ENCODE measurements around the gene CACNA1B.
"Not testable (repeated sequence)": the region's sequence is repeated elsewhere in the genome, so short reads cannot be mapped to it uniquely, and the experiment has no call there.

The CACNA1B gene

GRCh38 chr9:138010861-138011260 is 133.3 kb downstream of the CACNA1B start:
- in situ Hi-C loops (cut with MboI; ENCODE audit: low sequenced_read_pairs), result no loop called here

DNA sequence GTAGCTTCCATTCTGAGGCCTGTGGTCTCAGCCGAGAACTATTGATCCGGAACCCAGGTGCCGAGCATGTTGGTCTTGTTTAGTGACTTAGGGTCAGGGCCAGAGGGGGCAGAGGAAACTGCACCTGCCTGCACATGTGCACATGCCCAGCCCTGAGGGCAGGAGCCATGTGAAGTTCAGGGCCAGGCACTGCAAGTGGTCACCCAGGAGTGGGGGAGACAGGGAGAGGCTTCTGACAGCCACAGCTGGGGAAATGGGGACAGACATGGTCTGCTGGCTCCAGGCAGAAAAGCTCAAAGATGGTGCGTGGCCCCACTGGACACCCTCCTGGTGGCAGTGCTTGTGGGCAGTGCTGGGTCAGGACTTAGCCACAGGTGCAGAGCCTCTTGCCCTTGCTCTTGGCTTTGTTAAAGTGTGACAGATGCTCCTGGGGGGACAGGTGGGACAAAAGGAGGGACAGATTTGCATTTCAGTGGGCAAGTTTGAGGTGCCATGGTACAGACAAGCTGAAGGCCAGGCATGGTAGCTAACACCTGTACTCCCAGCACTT is 134.4 kb downstream of the CACNA1B start:
- in situ Hi-C loops (cut with MboI; ENCODE audit: low sequenced_read_pairs), result no loop called here

DNA sequence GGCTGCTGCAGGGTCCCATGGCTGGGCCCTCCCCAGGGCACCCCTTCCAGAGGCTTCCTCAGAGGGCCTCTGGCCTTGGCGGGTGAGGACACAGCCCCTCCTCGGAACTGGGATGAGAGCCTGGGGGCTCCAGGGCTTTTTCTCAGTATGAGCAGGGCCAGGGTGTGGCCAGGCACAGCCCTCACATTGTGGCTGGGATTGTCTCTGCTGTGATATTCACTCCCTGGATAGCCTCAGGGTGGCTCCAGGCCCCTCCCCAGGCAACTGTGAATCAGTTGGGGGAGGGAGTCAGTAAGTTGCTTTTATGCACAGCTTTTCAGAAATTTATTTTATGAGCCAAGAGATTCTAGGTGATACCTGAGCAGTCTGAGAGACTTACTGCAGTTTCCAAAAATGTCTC is 135.7 kb downstream of the CACNA1B start:
- in situ Hi-C loops (cut with MboI; ENCODE audit: low sequenced_read_pairs), result no loop called here

DNA sequence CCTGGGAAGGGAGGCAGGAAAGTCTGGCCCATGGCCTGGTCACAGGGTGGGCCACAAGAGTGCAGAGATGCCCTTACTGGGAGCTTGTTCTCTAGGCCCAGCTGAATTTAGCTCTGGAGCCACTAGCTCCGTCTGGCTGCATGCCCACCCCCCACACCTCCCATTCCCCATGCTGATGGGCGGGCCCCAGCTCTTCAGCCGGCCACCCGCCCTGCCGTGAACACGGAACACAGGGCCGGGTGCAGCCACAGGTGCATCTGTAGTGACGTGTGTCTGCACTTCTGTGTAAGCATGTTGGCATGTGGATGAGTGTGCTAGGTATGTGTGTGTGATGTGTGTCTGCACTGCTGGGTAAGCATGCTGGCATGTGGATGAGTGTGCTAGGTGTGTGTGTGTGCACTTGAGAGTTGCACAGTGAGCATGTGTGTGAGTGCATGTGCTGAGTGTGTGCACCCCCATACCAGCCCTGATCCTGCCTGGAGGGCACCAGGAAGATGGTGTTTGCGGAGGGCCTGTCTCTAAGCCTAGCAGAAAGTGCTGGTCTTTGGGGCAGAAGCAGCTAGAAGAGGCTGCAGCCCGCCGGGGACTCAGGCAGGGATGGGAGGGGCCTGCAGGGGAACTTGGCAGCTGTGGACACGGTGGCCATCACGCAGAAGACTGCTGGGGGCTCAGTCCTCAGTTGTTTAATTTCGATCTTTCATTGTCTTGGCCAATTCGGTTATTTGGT is 136.4 kb downstream of the CACNA1B start:
- in situ Hi-C loops (cut with MboI; ENCODE audit: low sequenced_read_pairs), result no loop called here

DNA sequence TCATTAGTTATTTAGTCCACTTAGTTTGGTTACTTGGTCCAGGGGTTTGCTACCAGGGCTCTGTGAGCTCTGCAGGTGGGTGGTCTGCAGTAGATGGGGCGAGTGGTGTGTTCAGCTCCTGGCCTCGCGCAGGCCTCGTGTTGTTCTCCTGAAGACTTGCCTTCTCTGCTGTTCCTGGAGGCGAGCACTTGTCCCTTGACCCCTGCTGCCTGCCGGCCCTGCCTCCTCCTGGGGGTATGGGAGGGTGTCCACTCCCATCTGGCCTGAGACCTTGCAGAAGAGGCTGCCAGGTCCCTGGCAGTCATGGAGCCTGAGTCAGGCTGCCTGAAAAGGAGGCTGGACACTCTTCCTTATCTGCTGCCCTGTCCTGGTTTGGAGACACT is 137.0 kb downstream of the CACNA1B start:
- in situ Hi-C loops (cut with MboI; ENCODE audit: low sequenced_read_pairs), result no loop called here

GRCh38 chr9:138015021-138015829 is 137.6 kb downstream of the CACNA1B start:
- in situ Hi-C loops (cut with MboI; ENCODE audit: low sequenced_read_pairs), result no loop called here

GRCh38 chr9:138016406-138017187 is 139.0 kb downstream of the CACNA1B start:
- in situ Hi-C loops (cut with MboI; ENCODE audit: low sequenced_read_pairs), result no loop called here

GRCh38 chr9:138017200-138017599 is 139.6 kb downstream of the CACNA1B start:
- in situ Hi-C loops (cut with MboI; ENCODE audit: low sequenced_read_pairs), result no loop called here

- in situ Hi-C loops (cut with MboI; ENCODE audit: low sequenced_read_pairs), result not testable (repeated sequence)
Observed at GRCh38 chr9:138019514-138019913, 141.9 kb downstream of the CACNA1B start.

GRCh38 chr9:138020120-138020794 is 142.7 kb downstream of the CACNA1B start:
- in situ Hi-C loops (cut with MboI; ENCODE audit: low sequenced_read_pairs), result no loop called here

- in situ Hi-C loops (cut with MboI; ENCODE audit: low sequenced_read_pairs), result no loop called here
Observed at GRCh38 chr9:138020795-138021182, 143.2 kb downstream of the CACNA1B start.

- in situ Hi-C loops (cut with MboI; ENCODE audit: low sequenced_read_pairs), result no loop called here
Observed at GRCh38 chr9:138021251-138022056, 143.9 kb downstream of the CACNA1B start.

GRCh38 chr9:138022121-138022741 is 144.6 kb downstream of the CACNA1B start:
- in situ Hi-C loops (cut with MboI; ENCODE audit: low sequenced_read_pairs), result no loop called here

GRCh38 chr9:138022756-138023393 is 145.3 kb downstream of the CACNA1B start:
- in situ Hi-C loops (cut with MboI; ENCODE audit: low sequenced_read_pairs), result no loop called here

GRCh38 chr9:138023394-138024124 is 146.0 kb downstream of the CACNA1B start:
- in situ Hi-C loops (cut with MboI; ENCODE audit: low sequenced_read_pairs), result no loop called here

- in situ Hi-C loops (cut with MboI; ENCODE audit: low sequenced_read_pairs), result no loop called here
Observed at GRCh38 chr9:138024131-138024530, 146.5 kb downstream of the CACNA1B start.

DNA sequence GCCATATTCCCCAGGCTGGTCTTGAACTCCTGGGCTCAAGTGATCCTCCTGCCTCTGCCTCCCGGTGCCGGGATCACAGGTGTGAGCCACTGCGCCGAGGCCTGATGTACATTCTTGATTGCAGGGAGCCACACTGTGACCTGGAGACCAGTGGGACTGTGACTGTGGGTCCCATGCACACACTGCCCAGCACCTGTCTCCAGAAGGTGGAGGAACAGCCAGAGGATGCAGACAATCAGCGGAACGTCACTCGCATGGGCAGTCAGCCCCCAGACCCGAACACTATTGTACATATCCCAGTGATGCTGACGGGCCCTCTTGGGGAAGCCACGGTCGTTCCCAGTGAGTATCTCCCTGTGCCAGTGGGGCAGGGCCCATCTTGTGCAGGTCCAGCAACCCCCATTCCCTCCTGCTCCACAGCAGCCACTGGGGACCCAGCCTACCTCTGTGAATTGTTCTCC is 147.3 kb downstream of the CACNA1B start:
- in situ Hi-C loops (cut with MboI; ENCODE audit: low sequenced_read_pairs), result no loop called here

- in situ Hi-C loops (cut with MboI; ENCODE audit: low sequenced_read_pairs), result no loop called here
Observed at GRCh38 chr9:138025417-138025816, 147.8 kb downstream of the CACNA1B start.

Measured in HL-60/S4 (cell line).